ENCODE data around the gene DHX34. TPM values are rescaled to one million over a fixed set of nuclear protein-coding genes. Genes with fewer than 3 reads are reported as not detected.

Gene DHX34
- total and polyA plus RNA-seq, 9 of the 15 experiments (the other 6 are each of a cell fraction or from before 2014, with no cell fraction given) = 0.36 to 42.0 (median 15.0) TPM

DNA sequence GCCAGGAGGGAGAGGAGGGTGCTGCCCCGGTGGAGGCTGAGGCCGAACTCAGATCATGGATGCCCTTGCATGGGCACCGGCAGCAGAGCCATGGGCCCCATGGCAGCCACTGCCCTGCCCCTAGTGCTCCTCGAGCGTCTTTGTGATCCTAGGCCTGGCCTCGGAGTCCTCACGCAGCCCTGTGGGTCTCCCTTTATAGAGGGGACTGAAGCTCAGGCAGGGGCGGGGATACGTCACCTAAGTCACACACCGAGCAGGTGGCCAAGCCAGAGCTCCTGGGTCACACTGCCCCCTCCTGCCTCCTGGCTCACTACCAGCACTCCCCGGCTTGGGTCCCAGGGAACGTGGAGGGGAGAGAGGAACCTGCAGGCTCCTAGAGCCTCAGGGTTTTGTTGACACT, 28.7 kb downstream of the DHX34 start:
- Histone ChIP-seq H3K36me3 (ENCODE audit: control insufficient read depth, insufficient read depth, low read length) (peaks cover 94% of the 10 kb centered on the region; the same call in 2 of the 3 replicates), H3K27me3 (ENCODE audit: control insufficient read depth in 2 of 2, insufficient read depth in 2 of 2, low read length in 2 of 2) (no peaks in the 10 kb centered on the region), H3K79me2 (ENCODE audit: control insufficient read depth, insufficient read depth, low read length) (no peaks in the 10 kb centered on the region), H3K4me1 (replicated peaks in 1 of 2; ENCODE audit: control insufficient read depth in 2 of 2, insufficient read depth in 2 of 2, low read length in 2 of 2) (peaks cover 0 to 32% of the 10 kb centered on the region in 2 experiments; a peak in 2 of 5 replicates), H3K9ac (ENCODE audit: insufficient read depth in 1 of 2, low read depth in 2 of 2, low read length in 2 of 2) (peak overlapping the region in 1 of 2 experiments; percentile 2; a peak in 1 of 4 replicates), H3K9me3 (replicated peaks; ENCODE audit: control insufficient read depth, insufficient read depth, low read depth, low read length) (no peaks in the 10 kb centered on the region), H4K20me1 (replicated peaks; ENCODE audit: control insufficient read depth, insufficient read depth, low read length) (peaks cover 5% of the 10 kb centered on the region; the same call in 1 of the 2 replicates), H3K4me3 (no peak overlapping the region), H3K27ac (ENCODE audit: extremely low read depth, low read depth, low read length) (no peak overlapping the region), H3K4me2 (ENCODE audit: insufficient read depth, low read length) (no peak overlapping the region), H3K9me1 (ENCODE audit: control insufficient read depth, insufficient read depth, low read length) (peaks cover 3% of the 10 kb centered on the region), H2AFZ (ENCODE audit: low read depth, low read length) (no peak overlapping the region)
- CTCF ChIA-PET (ENCODE audit: low intra/inter-chr PET ratio) = no interaction called here
- POLR2A ChIA-PET = interaction anchor here (0.6 to 1.2 kb wide), 3 partner anchors 17 to 107 kb away, joined by 3 to 5 read pairs (median 4); partner anchors contain the start of gene DHX34
- intact Hi-C loops (cut with micrococcal nuclease) (no loop called here), in situ Hi-C loops (cut with MboI) (no loop called here)
- FAIRE-seq (no peak), ATAC-seq (no peak), DNase-seq (ENCODE audit: extremely low read depth in 1 of 4, low spot score in 3 of 4) (no peak)
- BruUV-seq (replicated peaks) = no TSS peak
- 89% methylated on average over 11 of the region's 12 CpGs for WGBS (ENCODE audit: insufficient coverage, low coverage, missing lambda C conversion rate)
- TF ChIP-seq GTF2A2 (tag; IDR thresholded peaks at IDR 0.05) (no peak), YBX1 (IDR thresholded peaks at IDR 0.05) (no peak), SRSF3 (IDR thresholded peaks at IDR 0.05; ENCODE audit: insufficient read depth, low read length) (no peak), PHF8 (IDR thresholded peaks at IDR 0.05; ENCODE audit: borderline replicate concordance, low read length) (no peak), THRAP3 (IDR thresholded peaks at IDR 0.05; ENCODE audit: borderline replicate concordance) (no peak), TFAM (CRISPR knock-in tag; conservative IDR thresholded peaks at IDR 0.05) (no peak), CREM (IDR thresholded peaks at IDR 0.05; ENCODE audit: low read depth) (no peak)
